ENCODE data around the gene USP24. TPM values are rescaled to one million over a fixed set of nuclear protein-coding genes. Genes with fewer than 3 reads are reported as not detected.
"Not testable (repeated sequence)": the region's sequence is repeated elsewhere in the genome, so short reads cannot be mapped to it uniquely, and the experiment has no call there.

The USP24 gene
- total RNA-seq, 1 donor from 2014 or later = 19.7 TPM

DNA sequence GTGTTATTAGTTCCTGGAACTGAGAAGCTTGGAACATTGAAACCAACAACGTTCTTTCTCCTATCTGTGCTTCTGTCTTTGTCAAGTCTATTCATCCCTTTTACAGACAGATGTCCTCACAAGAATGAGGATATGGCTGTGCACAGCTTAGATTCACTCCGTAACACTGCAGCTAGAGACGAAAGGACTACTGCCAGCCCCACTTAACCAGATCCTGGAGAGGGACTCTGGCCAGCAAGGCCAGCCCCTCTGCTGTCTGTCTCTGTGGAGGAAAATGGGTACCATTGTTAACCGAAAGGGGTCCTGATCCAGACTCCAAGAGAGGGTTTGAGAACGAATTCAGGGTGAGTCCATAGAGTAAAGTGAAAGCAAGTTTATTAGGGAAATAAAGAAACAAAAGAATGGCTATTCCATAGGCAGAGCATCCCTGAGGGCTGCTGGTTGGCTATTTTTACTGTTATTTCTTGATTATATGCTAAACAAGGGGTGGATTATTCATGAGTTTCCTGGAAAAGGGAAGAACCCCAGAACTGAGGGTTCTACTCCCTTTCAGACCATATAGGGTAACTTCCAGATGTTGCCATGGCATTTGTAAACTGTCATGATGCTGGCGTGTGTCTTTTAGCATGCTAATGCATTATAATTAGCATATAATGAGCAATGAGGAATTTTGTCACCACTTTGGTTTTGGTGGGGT, 17.4 kb upstream of the USP24 start:
- TF ChIP-seq, protein P1, sequence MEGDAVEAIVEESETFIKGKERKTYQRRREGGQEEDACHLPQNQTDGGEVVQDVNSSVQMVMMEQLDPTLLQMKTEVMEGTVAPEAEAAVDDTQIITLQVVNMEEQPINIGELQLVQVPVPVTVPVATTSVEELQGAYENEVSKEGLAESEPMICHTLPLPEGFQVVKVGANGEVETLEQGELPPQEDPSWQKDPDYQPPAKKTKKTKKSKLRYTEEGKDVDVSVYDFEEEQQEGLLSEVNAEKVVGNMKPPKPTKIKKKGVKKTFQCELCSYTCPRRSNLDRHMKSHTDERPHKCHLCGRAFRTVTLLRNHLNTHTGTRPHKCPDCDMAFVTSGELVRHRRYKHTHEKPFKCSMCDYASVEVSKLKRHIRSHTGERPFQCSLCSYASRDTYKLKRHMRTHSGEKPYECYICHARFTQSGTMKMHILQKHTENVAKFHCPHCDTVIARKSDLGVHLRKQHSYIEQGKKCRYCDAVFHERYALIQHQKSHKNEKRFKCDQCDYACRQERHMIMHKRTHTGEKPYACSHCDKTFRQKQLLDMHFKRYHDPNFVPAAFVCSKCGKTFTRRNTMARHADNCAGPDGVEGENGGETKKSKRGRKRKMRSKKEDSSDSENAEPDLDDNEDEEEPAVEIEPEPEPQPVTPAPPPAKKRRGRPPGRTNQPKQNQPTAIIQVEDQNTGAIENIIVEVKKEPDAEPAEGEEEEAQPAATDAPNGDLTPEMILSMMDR (conservative IDR thresholded peaks at IDR 0.05; ENCODE audit: low read depth, low read length) = no peak
- no peak overlapping the region for H3K4me3 ChIP-seq (ENCODE audit: low read depth, low read length)
- DNase-seq (ENCODE audit: low read depth) = no peak

DNA sequence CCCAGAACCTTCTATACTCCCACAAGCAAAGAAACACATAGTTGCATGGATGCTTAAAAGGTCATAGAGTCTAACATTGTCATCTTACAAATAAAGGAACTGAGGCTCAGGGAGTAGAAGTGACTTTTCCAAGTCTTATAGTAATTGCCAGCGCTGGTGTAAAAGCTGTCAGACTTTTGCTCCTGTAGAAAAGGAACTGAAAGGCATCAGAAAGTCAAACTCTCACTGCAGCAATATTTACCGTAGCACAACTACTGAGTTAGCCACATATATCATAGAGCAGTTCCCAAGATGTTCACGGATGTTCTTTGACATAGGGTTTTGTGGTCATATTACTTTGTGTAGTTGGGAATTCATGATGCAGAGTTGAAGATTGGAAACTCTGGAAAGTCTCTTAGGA, 16.6 kb upstream of the USP24 start:
- H3K4me3 ChIP-seq (ENCODE audit: low read depth, low read length) = no peak overlapping the region
- TF ChIP-seq, protein P1 (conservative IDR thresholded peaks at IDR 0.05; ENCODE audit: low read depth, low read length) = no peak
- DNase-seq (ENCODE audit: low read depth) = no peak

DNA sequence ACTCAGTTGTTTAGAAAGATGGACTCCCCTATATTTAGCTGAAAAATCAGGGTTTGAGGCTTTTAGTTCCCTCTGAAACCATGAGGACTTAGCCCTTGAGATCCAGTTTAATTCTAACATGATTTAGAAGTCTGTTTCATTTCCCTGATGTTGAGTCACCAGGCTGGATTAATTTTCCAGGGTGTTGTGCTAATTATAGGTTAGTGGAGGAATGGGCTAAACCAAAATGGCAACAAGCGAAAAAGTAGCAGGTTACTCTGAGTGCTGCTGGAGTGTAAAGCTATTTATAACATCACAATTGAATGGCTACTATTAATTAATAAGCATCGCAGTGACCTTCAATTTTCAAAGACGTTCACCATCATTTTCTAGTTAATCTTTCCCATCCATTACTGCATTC, 15.5 kb upstream of the USP24 start:
- no peak overlapping the region for H3K4me3 ChIP-seq (ENCODE audit: low read depth, low read length)
- DNase-seq (ENCODE audit: low read depth) = no peak
- TF ChIP-seq, protein P1 (conservative IDR thresholded peaks at IDR 0.05; ENCODE audit: low read depth, low read length) = no peak

DNA sequence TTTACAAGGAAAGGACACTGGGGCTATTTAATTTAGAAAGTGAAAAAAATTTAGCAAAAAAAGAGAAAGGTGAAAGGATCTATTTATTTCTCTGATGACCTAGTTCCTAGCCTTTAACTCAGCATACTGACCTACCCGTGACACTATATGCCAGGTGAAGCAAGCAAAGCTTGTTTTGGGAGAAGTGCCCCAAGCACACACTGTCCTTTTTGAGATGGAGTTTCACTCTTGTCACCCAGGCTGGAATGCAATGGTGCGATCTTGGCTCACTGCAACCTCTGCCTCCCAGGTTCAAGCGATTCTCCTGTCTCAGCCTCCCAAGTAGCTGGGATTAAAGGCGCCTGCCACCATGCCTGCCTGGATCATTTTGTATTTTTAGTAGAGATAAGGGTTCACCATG, 14.6 kb upstream of the USP24 start:
- H3K4me3 ChIP-seq (ENCODE audit: low read depth, low read length); DNase-seq (ENCODE audit: low read depth): not testable (repeated sequence)

DNA sequence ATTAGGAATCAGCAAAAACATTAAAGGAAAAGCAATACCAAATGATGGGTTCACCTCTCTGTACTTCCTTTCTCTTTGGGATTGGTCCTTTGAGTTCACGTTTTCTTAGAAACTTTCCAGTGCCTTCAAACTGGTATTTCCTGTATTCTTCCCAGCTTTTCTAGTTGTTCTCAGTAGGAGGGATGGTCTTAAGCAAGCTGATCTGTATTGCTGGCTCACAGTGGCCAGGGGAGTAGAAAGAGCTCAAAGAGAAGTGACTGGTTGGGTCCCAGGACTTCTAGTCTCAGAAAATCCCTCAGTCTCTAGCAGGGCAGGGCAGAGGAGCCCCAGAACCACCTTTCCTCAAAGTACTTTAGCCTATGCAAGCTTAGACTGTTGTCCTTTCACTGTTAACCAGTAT, 10.1 kb upstream of the USP24 start:
- TF ChIP-seq, protein P1 (conservative IDR thresholded peaks at IDR 0.05; ENCODE audit: low read depth, low read length) = no peak
- no peak overlapping the region for H3K4me3 ChIP-seq (ENCODE audit: low read depth, low read length)
- DNase-seq (ENCODE audit: low read depth) = no peak

DNA sequence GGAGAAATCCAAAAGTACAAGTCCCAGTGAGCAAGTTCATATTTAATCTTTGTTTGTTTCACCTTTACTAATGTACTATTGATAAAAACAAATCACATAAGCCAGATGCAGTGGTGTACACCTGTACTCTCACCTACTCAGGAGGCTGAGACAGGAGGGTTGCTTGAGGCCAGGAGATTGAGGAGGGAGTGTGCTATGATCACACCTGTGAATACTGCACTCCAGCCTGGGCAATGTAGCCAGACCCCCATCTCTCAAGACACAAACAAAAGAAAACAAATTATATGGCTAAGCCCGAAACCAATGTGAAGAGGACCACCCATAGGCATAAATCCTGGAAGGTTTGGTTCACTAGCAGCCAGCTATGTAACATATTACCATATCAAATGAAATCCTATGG, 9.6 kb upstream of the USP24 start:
- H3K4me3 ChIP-seq (ENCODE audit: low read depth, low read length) = no peak overlapping the region
- DNase-seq (ENCODE audit: low read depth) = no peak
- TF ChIP-seq, protein P1 (conservative IDR thresholded peaks at IDR 0.05; ENCODE audit: low read depth, low read length) = no peak

DNA sequence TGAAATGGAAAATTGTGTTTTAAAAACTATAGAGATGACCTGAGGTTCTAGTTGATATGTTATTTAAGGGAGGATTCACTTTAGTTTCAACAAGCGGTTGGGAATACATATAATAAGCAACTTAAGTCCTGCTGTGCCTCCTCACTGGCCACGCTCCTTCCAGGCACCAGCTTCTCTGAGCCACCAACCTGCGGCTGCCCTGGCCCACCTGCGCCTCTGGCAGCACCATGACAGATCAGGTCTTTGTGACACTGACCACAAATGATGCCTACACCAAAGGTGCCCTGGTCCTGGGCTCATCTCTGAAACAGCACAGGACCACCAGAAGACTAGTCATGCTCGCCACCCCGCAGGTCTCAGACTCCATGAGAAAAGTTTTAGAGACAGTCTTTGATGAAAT, 7.0 kb upstream of the USP24 start:
- DNase-seq (ENCODE audit: low read depth) = no peak
- TF ChIP-seq, protein P1 (conservative IDR thresholded peaks at IDR 0.05; ENCODE audit: low read depth, low read length) = no peak
- no peak overlapping the region for H3K4me3 ChIP-seq (ENCODE audit: low read depth, low read length)

All from epithelial cell of proximal tubule (primary cell).